ENCODE data around the gene STARD13. TPM values are rescaled to one million over a fixed set of nuclear protein-coding genes. Genes with fewer than 3 reads are reported as not detected.

Gene STARD13
- total RNA-seq, 2 experiments from 2014 or later: 0.57 TPM; not detected in 1

DNA sequence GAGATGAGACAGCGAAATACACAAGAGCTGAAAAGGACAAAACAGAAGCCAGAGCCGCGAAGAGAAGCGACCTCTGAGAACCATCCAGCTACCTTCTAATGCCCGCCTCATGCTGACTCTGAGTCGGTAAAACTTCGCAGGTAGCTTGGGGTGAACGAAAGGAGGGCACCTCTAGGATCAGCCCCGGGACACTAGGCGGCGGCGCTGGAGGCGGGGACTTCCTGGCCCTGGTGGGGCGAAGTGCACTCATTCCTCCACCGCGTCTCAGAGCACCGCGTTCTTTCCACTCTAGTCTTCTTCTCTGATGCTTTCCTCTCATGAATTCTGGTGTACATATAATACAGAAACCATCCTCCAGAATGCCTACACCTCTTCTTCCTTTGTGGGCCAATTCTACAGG is 219.2 kb downstream of the STARD13 start:
- BruUV-seq (replicated peaks): no TSS peak
- no peak overlapping the region for H3K27ac ChIP-seq (ENCODE audit: low read depth, low read length, poor library complexity, severe bottlenecking)
- no peaks in the 10 kb centered on the region for H3K9me2 ChIP-seq (ENCODE audit: insufficient read depth, low read length)
- H3K9me3 ChIP-seq (ENCODE audit: low read length): no peaks in the 10 kb centered on the region
- H4K20me1 ChIP-seq (ENCODE audit: insufficient read depth, low read length): no peaks in the 10 kb centered on the region
- intact Hi-C loops (cut with micrococcal nuclease; ENCODE audit: unreplicated experiment): no loop called here
- H3K4me3 ChIP-seq (ENCODE audit: low read depth, low read length, poor library complexity, severe bottlenecking): no peak overlapping the region
- TF ChIP-seq, protein P1, sequence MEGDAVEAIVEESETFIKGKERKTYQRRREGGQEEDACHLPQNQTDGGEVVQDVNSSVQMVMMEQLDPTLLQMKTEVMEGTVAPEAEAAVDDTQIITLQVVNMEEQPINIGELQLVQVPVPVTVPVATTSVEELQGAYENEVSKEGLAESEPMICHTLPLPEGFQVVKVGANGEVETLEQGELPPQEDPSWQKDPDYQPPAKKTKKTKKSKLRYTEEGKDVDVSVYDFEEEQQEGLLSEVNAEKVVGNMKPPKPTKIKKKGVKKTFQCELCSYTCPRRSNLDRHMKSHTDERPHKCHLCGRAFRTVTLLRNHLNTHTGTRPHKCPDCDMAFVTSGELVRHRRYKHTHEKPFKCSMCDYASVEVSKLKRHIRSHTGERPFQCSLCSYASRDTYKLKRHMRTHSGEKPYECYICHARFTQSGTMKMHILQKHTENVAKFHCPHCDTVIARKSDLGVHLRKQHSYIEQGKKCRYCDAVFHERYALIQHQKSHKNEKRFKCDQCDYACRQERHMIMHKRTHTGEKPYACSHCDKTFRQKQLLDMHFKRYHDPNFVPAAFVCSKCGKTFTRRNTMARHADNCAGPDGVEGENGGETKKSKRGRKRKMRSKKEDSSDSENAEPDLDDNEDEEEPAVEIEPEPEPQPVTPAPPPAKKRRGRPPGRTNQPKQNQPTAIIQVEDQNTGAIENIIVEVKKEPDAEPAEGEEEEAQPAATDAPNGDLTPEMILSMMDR (conservative IDR thresholded peaks at IDR 0.05; ENCODE audit: low read length): no peak
- no peak for TF ChIP-seq EZH2phosphoT487 (IDR thresholded peaks at IDR 0.05; ENCODE audit: borderline replicate concordance, low read depth, low read length)
- H3K4me2 ChIP-seq (ENCODE audit: low read length): no peak overlapping the region
- no peaks in the 10 kb centered on the region for H3K4me1 ChIP-seq (ENCODE audit: insufficient read depth, low read length, poor library complexity, severe bottlenecking)
- no peaks in the 10 kb centered on the region for H3K79me2 ChIP-seq (ENCODE audit: insufficient read depth, low read depth, low read length)
- CTCF ChIA-PET (ENCODE audit: unreplicated experiment): no interaction called here
- no peak for DNase-seq (ENCODE audit: low spot score)
- POLR2A ChIA-PET: no interaction called here
- H2AFZ ChIP-seq (ENCODE audit: low read length): no peak overlapping the region
- H3K36me3 ChIP-seq (ENCODE audit: insufficient read depth, low read length): no peaks in the 10 kb centered on the region

DNA sequence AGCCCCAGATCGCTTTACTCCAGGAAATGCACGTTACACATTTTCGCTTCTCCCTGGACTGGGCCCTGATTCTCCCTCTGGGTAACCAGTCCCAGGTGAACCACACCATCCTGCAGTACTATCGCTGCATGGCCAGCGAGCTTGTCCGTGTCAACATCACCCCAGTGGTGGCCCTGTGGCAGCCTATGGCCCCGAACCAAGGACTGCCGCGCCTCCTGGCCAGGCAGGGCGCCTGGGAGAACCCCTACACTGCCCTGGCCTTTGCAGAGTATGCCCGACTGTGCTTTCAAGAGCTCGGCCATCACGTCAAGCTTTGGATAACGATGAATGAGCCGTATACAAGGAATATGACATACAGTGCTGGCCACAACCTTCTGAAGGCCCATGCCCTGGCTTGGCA is 224.7 kb downstream of the STARD13 start:
- DNase-seq (ENCODE audit: low spot score): no peak
- ChIA-PET POLR2A (no interaction called here), CTCF (ENCODE audit: unreplicated experiment) (no interaction called here)
- intact Hi-C loops (cut with micrococcal nuclease; ENCODE audit: unreplicated experiment): no loop called here
- Histone ChIP-seq H2AFZ (ENCODE audit: low read length) (no peak overlapping the region), H3K36me3 (ENCODE audit: insufficient read depth, low read length) (no peaks in the 10 kb centered on the region), H3K9me3 (ENCODE audit: low read length) (no peaks in the 10 kb centered on the region), H3K27ac (ENCODE audit: low read depth, low read length, poor library complexity, severe bottlenecking) (no peak overlapping the region), H3K9me2 (ENCODE audit: insufficient read depth, low read length) (no peaks in the 10 kb centered on the region), H3K4me3 (ENCODE audit: low read depth, low read length, poor library complexity, severe bottlenecking) (no peak overlapping the region), H4K20me1 (ENCODE audit: insufficient read depth, low read length) (no peaks in the 10 kb centered on the region), H3K4me2 (ENCODE audit: low read length) (no peak overlapping the region), H3K79me2 (ENCODE audit: insufficient read depth, low read depth, low read length) (no peaks in the 10 kb centered on the region), H3K4me1 (ENCODE audit: insufficient read depth, low read length, poor library complexity, severe bottlenecking) (no peaks in the 10 kb centered on the region)
- TF ChIP-seq EZH2phosphoT487 (IDR thresholded peaks at IDR 0.05; ENCODE audit: borderline replicate concordance, low read depth, low read length): no peak
- TF ChIP-seq, protein P1 (conservative IDR thresholded peaks at IDR 0.05; ENCODE audit: low read length): no peak
- no TSS peak for BruUV-seq (replicated peaks)

GRCh38 chr13:33058776-33059327 is 226.7 kb downstream of the STARD13 start:
- Histone ChIP-seq H3K9me3 (ENCODE audit: low read length) (no peaks in the 10 kb centered on the region), H3K27ac (ENCODE audit: low read depth, low read length, poor library complexity, severe bottlenecking) (no peak overlapping the region), H3K36me3 (ENCODE audit: insufficient read depth, low read length) (no peaks in the 10 kb centered on the region), H4K20me1 (ENCODE audit: insufficient read depth, low read length) (no peaks in the 10 kb centered on the region), H3K79me2 (ENCODE audit: insufficient read depth, low read depth, low read length) (no peaks in the 10 kb centered on the region), H3K4me3 (ENCODE audit: low read depth, low read length, poor library complexity, severe bottlenecking) (no peak overlapping the region), H2AFZ (ENCODE audit: low read length) (no peak overlapping the region), H3K9me2 (ENCODE audit: insufficient read depth, low read length) (no peaks in the 10 kb centered on the region), H3K4me2 (ENCODE audit: low read length) (no peak overlapping the region), H3K4me1 (ENCODE audit: insufficient read depth, low read length, poor library complexity, severe bottlenecking) (no peaks in the 10 kb centered on the region)
- CTCF ChIA-PET (ENCODE audit: unreplicated experiment): no interaction called here
- intact Hi-C loops (cut with micrococcal nuclease; ENCODE audit: unreplicated experiment): no loop called here
- no TSS peak for BruUV-seq (replicated peaks)
- no peak for TF ChIP-seq EZH2phosphoT487 (IDR thresholded peaks at IDR 0.05; ENCODE audit: borderline replicate concordance, low read depth, low read length)
- TF ChIP-seq, protein P1 (conservative IDR thresholded peaks at IDR 0.05; ENCODE audit: low read length): no peak
- POLR2A ChIA-PET: interaction anchor here (0.5 to 0.7 kb wide), 3 partner anchors 394 to 1850 kb away, joined by 4 read pairs; no protein-coding TSS in a partner anchor
- DNase-seq (ENCODE audit: low spot score): no peak

All from OCI-LY7 (cell line).